NB4 (cell line): ENCODE results near the gene TBC1D14.

Experiments
- CTCF ChIP-seq: IDR thresholded peaks from one replicate; pipeline ENCODE4 v1.5.1; 2012; ENCODE audit warnings: low read depth, low read length
- MYC ChIP-seq: IDR thresholded peaks from 2 replicates; pipeline ENCODE4 v1.6.1; 2011; ENCODE audit warnings: low read depth, low read length
- POLR2A ChIP-seq: IDR thresholded peaks from 2 replicates; pipeline ENCODE4 v1.6.1; 2011; ENCODE audit warnings: mild to moderate bottlenecking; ENCODE audit not compliant: insufficient read length; ENCODE audit errors: extremely low read depth
- TF ChIP-seq, protein P1 (sequence below): IDR thresholded peaks from 2 replicates; pipeline ENCODE4 v1.6.1; 2011; ENCODE audit warnings: low read depth, low read length

- TF ChIP-seq CTCF (no peak), POLR2A (no peak), MYC (no peak)
- TF ChIP-seq, protein P1, sequence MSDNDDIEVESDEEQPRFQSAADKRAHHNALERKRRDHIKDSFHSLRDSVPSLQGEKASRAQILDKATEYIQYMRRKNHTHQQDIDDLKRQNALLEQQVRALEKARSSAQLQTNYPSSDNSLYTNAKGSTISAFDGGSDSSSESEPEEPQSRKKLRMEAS: no peak
Measured at GRCh38 chr4:7023486-7023885, 113.9 kb downstream of the TBC1D14 start.
